NCI-H1694 treated with DMSO at 0.1 percent for 48 hours (cell line): ENCODE data around the gene RNPEPL1.
"Not testable (repeated sequence)": the region's sequence is repeated elsewhere in the genome, so short reads cannot be mapped to it uniquely, and the experiment has no call there.

Experiments used
- DNase-seq: peaks from one replicate; lab custom pipeline; 2025; lab: John Stamatoyannopoulos, UW

RNPEPL1 gene, protein sequence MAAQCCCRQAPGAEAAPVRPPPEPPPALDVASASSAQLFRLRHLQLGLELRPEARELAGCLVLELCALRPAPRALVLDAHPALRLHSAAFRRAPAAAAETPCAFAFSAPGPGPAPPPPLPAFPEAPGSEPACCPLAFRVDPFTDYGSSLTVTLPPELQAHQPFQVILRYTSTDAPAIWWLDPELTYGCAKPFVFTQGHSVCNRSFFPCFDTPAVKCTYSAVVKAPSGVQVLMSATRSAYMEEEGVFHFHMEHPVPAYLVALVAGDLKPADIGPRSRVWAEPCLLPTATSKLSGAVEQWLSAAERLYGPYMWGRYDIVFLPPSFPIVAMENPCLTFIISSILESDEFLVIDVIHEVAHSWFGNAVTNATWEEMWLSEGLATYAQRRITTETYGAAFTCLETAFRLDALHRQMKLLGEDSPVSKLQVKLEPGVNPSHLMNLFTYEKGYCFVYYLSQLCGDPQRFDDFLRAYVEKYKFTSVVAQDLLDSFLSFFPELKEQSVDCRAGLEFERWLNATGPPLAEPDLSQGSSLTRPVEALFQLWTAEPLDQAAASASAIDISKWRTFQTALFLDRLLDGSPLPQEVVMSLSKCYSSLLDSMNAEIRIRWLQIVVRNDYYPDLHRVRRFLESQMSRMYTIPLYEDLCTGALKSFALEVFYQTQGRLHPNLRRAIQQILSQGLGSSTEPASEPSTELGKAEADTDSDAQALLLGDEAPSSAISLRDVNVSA

DNA sequence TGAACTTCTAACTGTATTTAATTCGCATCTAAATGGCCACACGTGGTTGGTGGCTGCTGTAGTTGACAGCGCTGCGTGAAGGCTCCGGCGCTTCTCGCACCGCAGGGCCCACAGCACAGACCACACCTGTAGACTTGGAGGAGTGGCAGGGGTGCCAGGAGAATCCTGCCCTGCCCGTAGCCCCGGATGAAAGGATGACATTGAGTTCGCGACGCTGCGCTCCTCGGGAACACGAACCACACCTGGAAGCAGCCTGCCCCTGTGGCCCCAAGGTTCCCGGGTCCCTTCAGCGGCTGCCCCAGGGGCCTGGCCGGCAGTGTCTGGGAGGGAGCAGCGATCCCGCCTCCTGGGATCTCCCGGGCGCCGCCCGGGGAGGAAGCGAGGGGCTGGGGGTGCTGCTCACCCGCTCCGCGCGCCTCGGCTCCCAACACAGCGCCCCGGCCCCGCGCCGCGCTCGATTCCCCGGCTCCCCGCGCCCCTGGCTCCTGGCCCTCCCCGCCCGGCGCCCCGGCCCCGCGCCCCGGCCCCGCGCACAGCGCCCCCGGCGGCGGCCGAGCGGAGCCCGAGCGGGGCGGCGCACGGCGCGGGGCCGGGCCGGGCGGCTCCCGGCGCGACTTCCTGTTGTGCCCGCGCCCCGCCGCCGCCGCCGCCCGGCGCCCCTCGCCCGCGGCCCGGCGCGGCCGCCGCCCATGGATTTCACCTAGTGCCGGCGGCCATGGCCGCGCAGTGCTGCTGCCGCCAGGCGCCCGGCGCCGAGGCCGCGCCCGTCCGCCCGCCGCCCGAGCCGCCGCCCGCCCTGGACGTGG lies at the start of gene RNPEPL1:
Gene RNPEPL1 (plus strand): TSS at position 613 of the 806 bp plus-strand sequence. CDS start 103 bp downstream, at position 716.
- no peak for DNase-seq

DNA sequence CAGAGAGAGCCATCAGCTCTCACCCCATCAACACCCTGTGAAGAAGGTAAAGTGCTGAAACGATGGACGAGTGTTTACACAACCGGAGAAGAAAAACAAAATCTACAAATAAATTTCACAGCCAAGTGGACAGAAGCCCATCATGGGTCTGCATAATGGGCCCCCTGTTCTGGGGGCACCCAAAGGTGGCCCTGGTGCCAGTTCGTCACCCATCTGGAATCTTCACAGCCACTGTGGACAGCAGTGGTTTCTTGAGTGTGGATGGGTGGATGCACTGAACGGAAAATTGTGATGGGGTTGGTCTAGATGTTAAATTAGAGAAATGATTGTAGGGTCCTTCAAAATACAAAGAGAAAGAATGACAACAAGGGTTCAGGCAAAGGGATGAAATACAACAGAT lies 49.3 kb upstream of the RNPEPL1 start:
- DNase-seq: no peak

DNA sequence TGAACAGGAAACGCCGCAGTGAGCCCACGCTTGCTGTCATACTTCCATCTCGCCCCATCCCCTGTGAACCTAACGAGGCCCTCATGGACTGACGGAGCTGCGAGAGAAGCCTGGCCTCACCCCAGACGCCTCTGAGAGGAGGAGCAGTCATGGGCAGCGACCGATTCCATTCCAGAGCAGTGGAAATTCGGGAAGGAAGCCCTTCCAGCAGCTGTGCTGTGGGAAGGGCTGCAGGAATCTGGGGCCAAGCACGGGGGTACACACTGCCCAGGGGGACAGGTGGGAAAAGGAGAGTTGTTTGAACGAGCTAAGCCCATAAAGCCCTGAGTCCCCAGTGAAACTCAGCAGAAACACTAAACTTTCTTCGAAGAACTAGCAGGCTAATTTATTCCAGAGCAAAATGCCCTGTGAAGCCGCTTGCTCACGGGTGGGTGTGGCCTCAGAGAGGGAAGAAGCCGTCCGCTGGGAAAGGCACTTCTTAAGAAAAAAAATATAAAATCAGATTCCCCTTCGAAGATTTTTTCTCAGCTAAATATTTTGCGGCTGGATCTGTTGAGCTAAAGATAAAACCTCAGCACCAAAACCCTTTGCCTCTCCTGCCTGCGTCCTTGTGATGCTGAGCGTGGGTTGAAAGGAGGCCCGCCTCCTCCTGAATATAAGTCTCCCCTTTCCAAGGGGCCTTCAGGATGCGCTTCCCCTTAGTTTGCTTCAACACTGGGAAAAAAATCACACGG lies 48.7 kb upstream of the RNPEPL1 start:
- no peak for DNase-seq

DNA sequence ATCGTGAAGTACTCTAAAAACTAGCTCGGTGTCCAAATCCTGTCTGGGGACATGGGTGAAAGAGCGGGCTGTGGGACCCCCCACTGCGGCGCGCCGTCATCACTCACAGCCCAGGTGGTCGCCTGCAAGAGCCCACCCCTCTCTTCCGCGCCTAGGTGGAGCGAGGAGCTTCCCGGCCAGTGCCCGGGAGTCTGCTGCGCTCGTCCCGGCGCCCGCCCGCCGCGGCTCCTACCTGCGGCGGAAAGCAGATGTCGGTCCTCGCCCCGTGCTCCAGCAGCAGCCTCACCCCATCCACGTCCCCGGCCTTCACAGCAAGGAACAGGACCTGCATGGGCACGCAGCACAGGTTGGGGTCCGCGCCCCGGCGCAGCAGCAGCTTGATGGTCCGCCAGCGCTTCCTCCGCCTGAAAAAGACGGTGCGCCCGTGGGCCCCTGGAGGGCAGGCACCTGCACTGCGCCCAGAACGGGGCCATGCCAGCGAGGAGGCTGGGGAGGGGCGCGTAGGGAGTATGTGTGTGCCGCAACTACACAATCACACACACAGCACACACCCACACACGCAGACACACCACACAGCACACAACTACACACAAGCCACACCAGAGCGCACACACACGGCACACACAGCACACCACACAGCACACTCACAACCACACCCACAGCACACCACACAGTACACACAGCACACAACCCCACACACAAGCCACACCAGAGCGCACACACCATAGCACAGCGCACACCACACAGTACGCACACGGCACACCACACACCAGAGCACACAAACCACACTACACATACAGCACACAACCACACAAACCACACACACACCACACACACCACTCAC lies 47.9 kb upstream of the RNPEPL1 start:
- DNase-seq: no peak

DNA sequence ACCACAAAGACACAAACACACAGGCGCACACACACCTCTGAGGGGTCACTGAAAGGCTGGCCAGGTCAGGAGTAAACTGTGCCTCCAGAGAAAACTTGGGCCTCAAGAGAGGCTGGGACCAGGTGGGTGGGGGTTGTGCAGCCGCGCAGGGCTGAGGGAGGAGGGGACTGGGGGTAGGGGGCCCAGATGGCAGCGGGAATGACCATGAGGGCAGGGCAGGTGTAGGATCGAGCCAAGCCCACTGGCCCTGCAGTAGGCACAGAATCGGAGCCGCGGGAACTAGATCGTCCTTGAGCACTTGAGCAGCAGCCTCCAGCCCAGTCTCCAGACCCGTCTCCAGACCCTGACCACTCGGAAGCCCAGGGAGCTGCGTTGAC lies 47.3 kb upstream of the RNPEPL1 start:
- no peak for DNase-seq

DNA sequence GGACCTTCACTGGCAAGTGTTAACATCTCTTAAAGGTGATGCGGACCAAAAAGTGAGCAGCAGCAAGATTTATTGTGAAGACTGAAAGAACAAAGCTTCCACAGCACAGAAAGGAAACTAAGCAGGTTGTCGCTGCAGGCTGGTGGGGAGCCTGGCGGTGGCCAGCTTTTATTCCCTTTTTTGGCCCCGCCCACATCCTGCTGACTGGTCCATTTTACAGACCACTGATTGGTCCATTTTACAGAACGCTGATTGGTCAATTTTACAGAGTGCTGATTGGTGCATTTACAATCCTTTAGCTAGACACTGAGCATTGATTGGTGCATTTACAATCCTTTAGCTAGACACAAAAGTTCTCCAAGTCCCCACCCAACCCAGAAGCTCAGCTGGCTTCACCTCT lies 46.4 kb upstream of the RNPEPL1 start:
- DNase-seq: not testable (repeated sequence)

DNA sequence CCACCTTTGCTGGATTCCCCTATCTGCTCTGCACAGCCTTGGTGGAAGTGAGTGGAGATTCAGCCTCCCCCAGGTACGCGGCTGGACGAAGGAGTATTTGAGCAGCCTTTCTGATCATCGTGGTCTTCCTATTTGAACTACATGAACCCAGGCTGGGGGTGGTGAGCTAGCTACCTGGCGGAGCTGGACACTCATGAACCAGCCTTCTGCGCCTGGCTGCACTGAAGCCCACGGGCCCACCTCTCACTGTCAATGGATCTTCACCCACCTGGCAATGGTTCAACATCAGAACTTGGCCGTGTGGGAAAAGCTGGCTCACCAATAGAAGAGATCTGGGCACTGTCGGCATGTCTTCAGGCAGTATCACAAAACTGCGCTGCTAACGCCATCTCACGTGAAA lies 45.9 kb upstream of the RNPEPL1 start:
- DNase-seq: no peak

DNA sequence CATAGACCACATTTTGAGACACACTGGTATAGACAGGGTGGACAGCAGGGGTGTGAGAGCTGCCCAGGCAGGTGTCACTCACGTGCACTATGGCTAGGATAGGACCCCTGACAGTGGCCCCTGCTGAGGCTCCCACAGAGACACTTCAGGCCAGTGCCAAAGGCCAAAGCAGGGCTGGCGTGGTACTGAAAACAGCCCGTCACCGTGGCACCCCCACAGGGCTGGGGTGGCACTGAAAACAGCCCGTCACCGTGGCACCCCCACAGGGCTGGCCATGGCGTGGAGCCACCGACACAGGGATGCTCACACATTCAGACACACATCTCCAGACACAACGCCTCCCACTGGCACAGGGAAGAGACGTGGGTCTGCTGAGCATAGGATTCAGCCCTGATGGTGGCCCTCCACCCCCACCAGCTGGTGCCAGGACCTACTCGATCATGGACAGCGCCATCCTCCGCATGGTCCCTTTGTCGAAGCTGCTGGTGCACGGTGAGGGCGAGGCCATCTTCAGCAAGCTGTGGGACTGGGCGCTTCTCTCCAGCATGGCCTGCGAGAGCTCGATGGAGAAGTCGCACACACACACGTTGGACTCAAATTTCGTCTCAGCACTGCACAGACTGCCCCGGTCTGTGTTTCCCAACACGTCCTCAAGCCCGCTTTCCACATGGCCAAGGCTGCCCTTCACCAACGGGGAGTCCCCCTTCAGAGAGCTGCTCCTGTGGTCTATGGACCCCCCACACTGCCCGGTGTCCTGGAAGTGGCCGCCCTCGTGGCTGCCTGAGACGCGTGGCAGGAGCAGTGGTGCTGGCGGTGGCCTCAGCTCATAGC lies 44.6 kb upstream of the RNPEPL1 start:
- no peak for DNase-seq

DNA sequence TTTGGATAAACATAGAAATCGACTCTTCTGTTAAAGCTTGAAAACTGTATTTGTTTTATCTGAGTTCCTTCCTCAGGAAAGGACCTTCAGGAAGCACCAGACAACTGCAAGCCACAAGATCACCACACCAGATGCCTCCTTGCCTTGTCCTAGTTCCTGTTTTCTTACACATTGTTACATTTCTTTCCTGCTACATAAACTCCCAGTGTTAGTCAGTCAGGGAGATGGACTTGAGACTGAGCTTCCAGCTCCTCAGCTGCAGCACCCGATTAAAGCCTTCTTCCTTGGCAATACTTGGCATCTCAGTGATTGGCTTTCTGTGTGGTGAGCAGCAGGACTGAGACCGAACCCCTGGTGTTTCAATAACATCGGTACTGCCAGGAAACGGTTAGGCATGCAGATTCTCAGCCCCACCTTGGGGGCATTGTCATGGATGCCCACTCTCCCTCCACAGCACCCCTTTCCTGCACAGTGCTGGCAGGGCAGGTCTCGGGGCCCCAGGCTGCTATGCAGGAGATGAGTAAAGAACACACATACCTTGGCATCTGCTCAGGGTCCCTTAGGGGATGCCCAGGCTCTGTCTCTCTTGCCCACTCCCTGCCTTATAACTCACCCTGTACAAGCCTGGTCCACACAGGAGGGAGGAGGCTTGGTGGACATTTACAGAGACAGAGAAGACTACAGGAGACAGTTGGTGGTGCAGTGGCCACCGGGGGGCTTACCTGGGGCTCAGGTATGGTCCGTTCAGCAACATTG lies 43.1 kb upstream of the RNPEPL1 start:
- DNase-seq: no peak

DNA sequence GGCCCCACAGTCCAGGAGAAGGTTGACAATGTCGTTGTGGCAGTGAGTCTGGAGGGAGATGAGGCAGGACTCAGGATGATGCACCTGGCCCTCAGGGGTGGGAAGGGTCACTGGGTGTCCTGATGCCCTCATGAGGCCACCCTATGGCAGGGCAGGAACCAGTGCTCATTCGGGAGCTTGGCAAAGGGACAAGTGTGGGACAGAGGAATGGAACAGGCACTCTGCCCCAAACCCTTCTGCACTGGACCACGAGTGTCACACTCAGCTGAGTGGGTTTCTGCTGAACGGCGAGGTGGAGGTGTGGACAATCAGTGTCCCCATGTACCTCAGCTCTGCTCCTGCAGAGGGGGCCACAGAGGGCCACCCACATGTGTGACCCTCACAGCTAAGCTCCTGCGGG lies 42.5 kb upstream of the RNPEPL1 start:
- no peak for DNase-seq

DNA sequence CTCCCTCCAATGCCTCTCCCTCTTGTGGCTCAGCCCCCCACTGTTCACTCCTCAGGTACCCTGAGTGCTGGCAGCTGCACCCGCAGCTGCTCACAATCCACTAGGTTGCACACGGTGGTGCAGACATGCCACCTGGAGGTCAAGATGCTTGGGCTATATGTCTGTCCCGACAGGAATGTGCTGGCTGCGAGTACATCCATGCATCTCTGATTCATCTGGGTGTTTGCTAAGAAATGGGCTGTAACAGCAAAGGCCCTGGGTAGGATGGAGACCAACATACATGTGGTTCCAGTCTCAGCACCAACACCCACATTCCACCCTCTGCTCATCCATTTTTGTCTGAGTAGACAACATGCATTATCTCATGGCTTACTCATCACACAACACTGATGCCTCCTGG lies 41.8 kb upstream of the RNPEPL1 start:
- no peak for DNase-seq

DNA sequence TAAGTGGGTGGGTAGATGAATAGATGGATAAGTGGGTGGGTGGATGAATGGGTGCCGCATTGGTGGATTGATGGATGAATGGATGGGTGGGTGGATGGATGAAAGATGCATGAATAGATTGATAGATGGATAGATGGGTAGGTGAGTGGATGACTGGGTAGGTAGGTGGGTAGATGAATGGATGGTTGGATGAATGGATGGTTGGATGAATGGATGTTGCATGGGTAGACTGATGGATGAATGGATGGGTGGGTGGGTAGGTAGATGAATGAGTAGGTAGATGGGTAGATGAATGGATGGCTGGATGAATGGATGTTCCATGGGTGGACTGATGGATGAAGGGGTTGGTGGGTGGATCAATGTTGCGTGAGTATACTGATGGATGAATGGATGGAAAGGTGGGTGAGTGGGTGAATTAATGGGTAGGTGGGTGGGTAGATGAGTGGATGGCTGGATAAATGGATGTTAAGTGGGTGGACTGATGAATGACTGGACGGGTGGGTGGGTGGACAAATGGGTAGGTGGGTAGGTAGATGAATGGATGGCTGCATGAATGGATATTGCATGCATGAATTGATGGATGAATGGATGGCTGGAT lies 41.0 kb upstream of the RNPEPL1 start:
- DNase-seq: no peak

DNA sequence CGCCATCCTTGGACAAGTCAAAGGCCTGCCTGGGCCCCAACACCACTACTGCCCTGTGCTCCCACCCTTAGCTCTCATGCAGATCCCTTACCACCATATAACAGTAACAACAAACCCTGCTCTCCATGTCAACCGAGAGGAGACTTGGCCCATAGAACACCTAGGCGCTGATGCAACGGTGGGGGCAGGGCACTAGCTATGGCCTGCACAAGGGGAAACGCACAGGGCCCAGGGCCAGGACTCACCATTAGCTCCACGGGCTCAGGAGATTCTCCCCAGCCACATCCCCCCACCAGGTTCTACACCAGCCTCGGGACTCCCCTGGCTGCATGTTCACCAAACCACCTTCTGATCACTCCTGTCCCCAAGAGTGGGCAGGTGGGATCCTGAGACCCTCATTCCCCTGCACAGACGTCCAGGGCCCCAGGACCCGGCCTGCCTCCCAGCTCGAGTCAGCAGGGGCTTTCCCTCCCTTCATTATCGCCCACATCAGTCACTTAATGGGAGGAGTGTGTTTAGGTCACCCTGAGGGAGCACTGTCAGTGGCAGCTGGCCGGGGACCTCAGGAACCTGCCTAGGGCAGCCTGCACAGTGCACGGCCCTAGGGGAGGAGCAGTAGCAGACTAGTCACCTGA lies 39.8 kb upstream of the RNPEPL1 start:
- no peak for DNase-seq

DNA sequence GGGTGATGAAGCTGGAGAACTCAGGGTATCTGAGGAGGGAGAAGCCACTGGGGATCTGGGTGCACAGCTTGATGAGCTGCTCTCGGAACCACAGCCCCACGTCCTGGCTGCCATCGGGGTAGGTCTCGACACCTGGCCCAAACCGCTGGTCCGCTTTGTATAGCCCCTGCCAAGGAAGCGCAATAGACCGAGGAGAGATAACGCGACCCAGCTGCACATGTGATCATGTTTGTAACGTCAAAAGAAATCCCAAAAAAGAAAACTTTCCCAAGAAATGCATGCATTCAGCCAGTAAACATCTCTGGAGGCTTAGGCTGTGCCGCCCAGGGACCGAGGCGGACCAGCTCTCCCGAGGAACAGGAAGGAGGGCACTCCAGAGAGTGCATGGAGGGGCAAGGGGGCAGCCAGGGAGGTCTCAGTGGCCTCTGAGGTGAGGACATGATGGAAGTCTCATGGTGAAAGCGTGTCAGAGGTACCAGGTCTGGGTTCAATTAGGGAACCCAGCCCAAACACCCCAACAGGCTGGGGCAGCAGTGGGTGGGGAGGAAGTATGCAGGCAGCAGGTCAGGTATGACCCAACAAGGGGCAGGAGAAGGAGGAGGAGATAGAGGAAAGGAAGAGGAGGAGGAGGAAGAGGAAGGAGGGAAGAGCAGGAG lies 38.8 kb upstream of the RNPEPL1 start:
- DNase-seq: no peak

DNA sequence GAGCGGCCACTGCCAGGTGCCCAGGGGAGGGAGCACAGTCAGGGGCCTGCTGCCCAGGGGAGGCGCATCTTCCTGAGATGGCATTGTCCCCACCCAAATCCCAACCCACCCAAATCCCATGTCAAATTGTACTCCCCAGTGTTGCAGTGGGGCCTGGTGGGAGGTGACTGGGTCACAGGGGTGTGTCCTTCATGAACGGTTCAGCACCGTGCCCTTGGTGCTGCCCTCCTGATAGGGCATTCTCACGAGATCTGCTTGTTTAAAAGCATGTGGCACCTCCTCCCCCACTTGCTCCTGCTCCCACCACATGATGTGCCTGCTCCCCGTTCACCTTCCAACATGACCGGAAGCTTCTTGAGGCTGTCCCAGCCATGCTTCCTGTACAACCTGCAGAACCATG lies 38.1 kb upstream of the RNPEPL1 start:
- DNase-seq: no peak

DNA sequence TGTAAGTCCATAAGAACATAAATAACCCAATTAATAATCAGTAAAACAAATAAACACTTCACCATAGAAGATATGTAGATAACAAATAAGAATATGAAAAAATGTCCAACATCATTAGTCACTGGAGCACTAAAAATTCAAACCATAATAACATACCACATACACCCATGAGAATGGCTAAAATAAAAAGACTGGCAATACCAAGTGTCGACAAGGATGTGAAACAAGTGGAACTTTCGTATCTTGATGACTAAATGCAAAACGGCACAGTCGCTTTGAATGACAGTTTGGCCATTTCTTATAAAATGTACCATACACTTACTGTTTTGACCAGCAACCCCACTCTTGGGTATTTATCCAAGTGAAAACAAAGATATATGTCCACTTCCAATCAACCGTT lies 37.2 kb upstream of the RNPEPL1 start:
- no peak for DNase-seq

DNA sequence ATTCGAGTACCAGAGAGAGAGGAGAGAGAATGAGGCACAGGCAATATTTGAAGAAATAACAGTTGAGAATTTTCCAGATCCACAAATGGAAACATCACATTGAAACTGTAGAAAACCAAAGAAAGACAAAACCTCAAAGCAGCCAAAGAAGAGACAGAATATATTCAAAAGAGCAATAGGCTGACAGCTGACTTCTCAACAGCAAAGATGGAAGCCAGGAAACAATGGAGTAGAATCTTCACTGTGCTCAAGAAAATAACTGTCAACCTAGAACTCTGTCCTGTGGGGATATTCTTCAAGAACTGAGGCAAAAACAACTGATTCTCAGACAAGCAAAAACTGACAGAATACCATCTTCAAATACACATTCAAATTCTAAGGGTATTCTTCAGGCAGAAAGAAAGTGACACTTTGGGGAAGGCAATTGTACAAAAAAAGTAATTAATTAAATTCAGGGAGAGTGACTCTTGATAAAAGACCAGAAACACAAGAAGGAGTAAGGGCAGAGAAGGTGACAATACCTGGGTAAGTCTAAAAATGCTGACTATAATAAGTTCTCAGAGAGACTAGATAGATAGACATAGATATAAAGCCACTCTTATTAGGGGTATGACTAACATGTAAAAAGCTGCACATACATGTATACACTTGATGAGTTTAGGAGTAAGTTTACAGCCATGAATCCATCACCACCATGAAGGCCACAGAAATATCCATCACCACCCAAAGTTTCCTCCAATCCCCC lies 36.1 kb upstream of the RNPEPL1 start:
- no peak for DNase-seq
